Effector memory CD4-positive, alpha-beta T cell (primary cell): ENCODE data around the gene MAP4K4.

Experiments used
- DNase-seq, 3 donors: peaks; one replicate each; pipeline ENCODE4 v3.0.0-alpha.2; 2020
- H3K27ac ChIP-seq: 2 replicates; pipeline ENCODE4 v1.7.0; 2013; ENCODE audit warnings: mild to moderate bottlenecking, low read length, moderate library complexity; ENCODE audit not compliant: insufficient read depth, poor library complexity, severe bottlenecking
- H3K27me3 ChIP-seq: replicated peaks from 2 replicates; pipeline ENCODE4 v1.7.0; 2013; ENCODE audit warnings: mild to moderate bottlenecking, low read length; ENCODE audit not compliant: insufficient read depth, control insufficient read depth, poor library complexity, severe bottlenecking
- H3K36me3 ChIP-seq: 2 replicates; pipeline ENCODE4 v1.7.0; 2013; ENCODE audit warnings: mild to moderate bottlenecking, low read length, moderate library complexity; ENCODE audit not compliant: control insufficient read depth, insufficient read depth
- H3K4me1 ChIP-seq: 2 replicates; pipeline ENCODE4 v1.7.0; 2013; ENCODE audit warnings: low read length, mild to moderate bottlenecking; ENCODE audit not compliant: control insufficient read depth, insufficient read depth, poor library complexity, severe bottlenecking
- H3K4me3 ChIP-seq: 2 replicates; pipeline ENCODE4 v1.7.0; 2013; ENCODE audit warnings: low read length, low read depth, mild to moderate bottlenecking; ENCODE audit not compliant: insufficient read depth, poor library complexity, severe bottlenecking
- H3K9me3 ChIP-seq: 2 replicates; pipeline ENCODE4 v1.7.0; 2013; ENCODE audit warnings: mild to moderate bottlenecking, low read length, moderate library complexity; ENCODE audit not compliant: control insufficient read depth

MAP4K4 gene

DNA sequence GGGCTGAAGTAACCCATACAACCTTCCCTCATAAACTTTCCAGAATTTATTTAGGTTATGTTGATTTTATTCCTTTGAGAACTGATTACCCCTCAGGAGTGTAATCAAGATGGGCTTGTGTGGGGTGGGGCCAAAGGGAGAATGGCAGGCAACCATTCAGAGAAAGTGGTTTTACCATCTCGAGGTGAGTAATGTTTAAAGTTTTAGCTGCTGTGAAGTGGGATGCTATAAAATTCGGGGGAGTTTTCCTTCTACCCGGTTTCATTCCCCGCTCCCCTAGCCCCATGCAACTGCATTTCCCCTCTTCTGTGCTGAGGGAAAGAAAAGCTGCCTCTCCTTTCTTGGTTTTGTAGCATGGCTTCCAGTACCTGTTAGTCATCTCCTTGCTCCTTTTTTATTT lies 34.7 kb downstream of the MAP4K4 start:
- H3K27ac ChIP-seq, result no peak overlapping the region
- H3K4me1 ChIP-seq, result peaks cover 23% of the 10 kb centered on the region
- DNase-seq, result no peak

DNA sequence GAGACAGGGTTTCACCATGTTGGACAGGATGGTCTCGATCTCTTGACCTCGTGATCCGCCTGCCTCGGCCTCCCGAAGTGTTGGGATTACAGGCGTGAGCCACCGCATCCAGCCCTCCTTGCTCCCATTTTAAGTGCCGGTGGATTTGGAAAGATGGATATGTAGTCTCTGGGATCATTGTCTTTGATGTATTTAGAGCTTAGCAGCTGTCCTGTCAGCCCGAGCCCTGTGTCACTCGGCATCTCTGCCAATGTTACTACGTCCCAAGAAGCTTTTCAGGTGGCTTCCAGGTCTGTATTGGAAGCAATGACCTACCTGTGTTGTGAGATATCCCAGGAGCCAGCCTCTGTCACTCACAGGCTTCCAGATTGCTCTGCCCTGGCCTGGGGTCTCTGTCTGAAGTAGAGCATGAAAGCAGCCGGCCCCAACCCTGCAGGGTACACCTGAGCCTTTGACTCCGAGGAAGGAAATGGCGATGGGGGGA lies 35.3 kb downstream of the MAP4K4 start:
- no peaks in the 10 kb centered on the region for H3K36me3 ChIP-seq
- no peak overlapping the region for H3K27ac ChIP-seq
- no peak for DNase-seq
- peaks cover 23% of the 10 kb centered on the region for H3K4me1 ChIP-seq
- no peak overlapping the region for H3K4me3 ChIP-seq
- H3K9me3 ChIP-seq, result no peaks in the 10 kb centered on the region
- H3K27me3 ChIP-seq, result no peaks in the 10 kb centered on the region

More for the DNA sequence above, 34.7 kb downstream of the MAP4K4 start:
- no peaks in the 10 kb centered on the region for H3K36me3 ChIP-seq
- H3K9me3 ChIP-seq, result no peaks in the 10 kb centered on the region
- H3K27me3 ChIP-seq, result no peaks in the 10 kb centered on the region
- H3K4me3 ChIP-seq, result no peak overlapping the region

DNA sequence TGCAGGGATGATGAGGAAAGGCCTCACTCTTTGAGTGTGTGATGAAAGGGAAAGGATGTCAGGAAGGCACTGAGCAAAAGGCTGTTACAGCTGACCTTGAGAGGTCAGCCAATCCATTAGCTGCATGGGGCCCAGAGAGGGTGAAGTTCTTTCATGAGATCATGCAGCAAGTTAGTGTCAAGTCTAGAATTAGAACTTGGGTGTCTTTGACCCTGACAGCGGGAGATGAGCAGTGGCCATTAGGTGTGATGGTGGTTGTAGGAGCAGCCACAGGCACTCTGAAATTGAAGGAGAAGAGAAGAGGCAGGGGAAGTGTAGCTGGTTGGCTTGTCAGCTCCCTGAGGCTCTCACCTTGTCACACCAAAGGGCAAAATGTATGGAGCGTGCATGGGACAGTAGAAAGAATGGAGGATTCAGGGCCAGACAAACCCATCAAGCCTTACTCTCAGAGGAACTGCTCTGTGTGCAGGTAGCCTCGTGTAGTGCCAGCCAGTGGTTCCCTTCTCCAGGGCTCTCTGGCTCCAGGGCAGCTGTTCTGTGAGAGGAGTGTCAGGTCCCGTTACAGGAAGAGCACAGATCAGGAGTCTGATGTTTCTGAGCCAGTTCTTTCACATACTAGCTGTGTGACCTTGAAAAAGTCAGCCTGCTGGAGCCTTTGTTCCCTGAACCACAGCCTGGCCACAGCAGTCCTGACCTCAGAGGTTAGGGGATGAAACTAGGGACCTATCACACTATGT lies 35.9 kb downstream of the MAP4K4 start:
- no peaks in the 10 kb centered on the region for H3K9me3 ChIP-seq
- H3K4me3 ChIP-seq, result no peak overlapping the region
- no peaks in the 10 kb centered on the region for H3K27me3 ChIP-seq
- H3K27ac ChIP-seq, result no peak overlapping the region
- H3K4me1 ChIP-seq, result peaks cover 23% of the 10 kb centered on the region
- H3K36me3 ChIP-seq, result no peaks in the 10 kb centered on the region
- DNase-seq, result no peak

DNA sequence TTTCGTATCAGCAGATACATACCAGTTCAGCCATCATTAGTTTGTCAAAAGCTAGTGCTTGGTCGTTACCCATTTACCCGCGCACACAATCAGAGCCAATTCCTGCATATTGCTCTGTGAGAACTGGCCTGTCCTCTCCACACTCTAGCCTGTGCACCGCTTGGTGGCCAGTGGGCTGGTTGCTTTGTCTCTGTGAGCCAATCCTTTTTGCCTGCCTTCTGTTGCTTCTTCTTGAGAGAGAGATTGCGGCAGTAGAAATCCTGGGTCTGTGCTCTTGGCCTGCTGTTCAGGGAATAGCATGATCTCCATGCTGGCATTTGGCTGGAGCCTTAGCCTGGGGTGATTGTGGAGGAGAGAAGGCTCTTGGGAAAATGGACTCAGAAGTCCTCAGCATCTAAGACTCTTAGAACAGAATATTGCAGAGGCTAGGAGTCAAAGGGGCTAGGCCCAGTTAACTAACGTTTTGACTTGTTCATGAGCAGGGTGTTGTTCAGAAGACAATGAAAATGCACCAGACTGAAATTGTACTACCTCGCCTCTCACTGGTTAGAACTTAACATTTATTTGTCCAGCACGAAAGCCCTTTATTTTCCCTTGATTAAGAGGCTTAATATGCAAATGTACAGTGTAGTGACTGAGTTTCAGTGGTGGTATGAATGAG lies 37.1 kb downstream of the MAP4K4 start:
- no peak for DNase-seq
- H3K4me3 ChIP-seq, result no peak overlapping the region

DNA sequence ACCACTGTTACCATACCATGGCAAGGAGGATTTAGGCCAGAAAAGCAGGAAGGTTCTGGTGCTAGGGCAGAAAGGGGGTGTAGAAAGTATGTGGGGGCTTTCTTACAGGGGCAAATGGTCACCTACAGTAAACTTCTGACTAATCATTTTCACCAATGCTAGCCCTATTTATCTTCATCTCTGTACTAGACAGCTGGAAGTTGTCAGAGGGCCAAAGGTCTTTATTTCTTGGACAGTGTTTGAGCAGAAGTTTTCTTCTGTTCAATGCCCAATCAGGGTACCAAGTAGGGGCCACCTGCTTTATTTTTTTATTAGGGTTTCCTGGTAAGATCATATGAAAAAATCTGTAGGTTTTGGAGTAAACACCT lies 37.6 kb downstream of the MAP4K4 start:
- Histone ChIP-seq H3K27me3 (no peaks in the 10 kb centered on the region), H3K27ac (no peak overlapping the region), H3K9me3 (no peaks in the 10 kb centered on the region), H3K4me3 (no peak overlapping the region), H3K36me3 (no peaks in the 10 kb centered on the region), H3K4me1 (peaks cover 11% of the 10 kb centered on the region)
- no peak for DNase-seq

More for the DNA sequence above, 37.1 kb downstream of the MAP4K4 start:
- Histone ChIP-seq H3K4me1 (peaks cover 16% of the 10 kb centered on the region), H3K27ac (no peak overlapping the region), H3K27me3 (no peaks in the 10 kb centered on the region), H3K9me3 (no peaks in the 10 kb centered on the region), H3K36me3 (no peaks in the 10 kb centered on the region)

DNA sequence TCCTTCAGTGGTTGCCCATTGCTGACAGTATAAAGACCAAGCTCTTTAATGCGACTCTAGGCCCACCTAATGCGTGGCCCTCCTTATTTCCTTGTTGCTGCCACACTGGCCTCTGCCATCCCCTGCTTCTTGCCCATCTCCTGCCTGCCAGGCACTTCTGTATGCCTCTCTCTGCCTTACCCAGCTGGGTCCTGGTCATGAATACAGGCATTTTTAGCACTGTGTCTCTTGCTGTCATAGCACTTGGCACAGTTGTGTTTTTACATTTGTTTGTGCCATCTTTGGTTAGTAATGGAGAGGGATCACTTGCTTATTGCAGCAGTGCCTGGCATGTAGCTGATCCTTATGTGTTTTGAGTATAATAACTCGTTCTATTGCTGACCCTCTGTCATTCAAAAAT lies 38.7 kb downstream of the MAP4K4 start:
- H3K4me3 ChIP-seq, result no peak overlapping the region
- peaks cover 7% of the 10 kb centered on the region for H3K4me1 ChIP-seq
- H3K36me3 ChIP-seq, result no peaks in the 10 kb centered on the region
- no peak overlapping the region for H3K27ac ChIP-seq
- no peak for DNase-seq
- H3K9me3 ChIP-seq, result no peaks in the 10 kb centered on the region
- H3K27me3 ChIP-seq, result no peaks in the 10 kb centered on the region

DNA sequence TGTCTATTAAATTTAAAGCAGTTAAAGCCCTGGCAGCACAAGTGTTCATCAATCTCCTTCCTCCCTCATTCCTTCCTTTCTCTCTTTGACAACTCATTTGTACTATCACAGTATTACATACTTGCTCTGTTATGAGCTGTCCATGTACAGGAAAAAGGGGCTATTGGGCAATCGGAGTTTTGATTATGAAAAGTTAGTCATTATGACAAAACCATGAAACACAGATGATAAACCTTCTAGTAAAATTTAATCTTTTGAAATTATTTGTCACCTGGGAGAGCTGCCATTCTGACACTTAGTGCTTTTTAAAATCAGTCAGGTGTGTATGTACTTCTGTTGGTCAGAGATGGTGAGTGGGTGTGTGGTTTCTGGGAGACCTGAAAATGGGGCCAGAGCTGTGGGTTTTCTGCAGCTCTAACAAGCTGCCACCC lies 39.4 kb downstream of the MAP4K4 start:
- no peaks in the 10 kb centered on the region for H3K36me3 ChIP-seq
- no peak for DNase-seq
- no peaks in the 10 kb centered on the region for H3K27me3 ChIP-seq
- H3K4me3 ChIP-seq, result no peak overlapping the region
- H3K4me1 ChIP-seq, result peaks cover 12% of the 10 kb centered on the region
- H3K27ac ChIP-seq, result no peak overlapping the region
- no peaks in the 10 kb centered on the region for H3K9me3 ChIP-seq

DNA sequence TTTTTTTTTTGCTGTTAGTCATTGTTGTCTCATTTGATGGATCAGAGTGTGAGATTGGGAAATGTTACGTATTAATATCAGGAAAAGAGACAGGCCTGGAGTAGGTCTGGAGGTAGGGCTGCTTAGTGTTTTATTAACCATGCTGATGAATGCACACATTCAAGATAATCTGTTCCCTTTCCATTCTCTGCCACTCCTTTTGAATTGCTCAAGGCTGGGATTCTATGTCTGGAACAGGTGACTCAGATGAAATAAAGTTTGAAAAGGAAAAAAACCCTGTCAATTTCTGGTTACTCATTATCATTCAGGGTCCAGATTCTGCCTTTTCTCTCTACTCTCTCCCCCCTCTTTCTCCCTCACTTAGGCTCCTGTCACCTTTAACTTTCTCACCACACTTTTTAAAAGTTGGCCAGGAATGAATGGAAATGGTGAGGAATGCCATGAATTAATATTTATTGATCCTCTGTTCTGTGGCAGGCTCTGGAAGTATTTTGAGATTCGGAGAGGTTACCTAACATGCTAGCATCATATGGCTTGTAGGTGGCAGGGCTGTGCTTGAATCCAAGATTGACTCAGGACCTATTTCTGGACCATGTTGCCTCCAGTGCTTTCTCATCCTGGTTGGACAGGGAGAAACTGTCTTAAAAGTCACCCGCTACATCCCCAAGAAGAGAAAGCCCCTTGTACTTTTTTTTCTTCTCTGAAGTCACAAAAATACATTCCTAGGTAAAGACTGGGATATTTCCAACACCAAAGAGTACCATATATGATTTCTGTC lies 40.2 kb downstream of the MAP4K4 start:
- Histone ChIP-seq H3K36me3 (no peaks in the 10 kb centered on the region), H3K4me1 (peaks cover 20% of the 10 kb centered on the region), H3K27ac (no peak overlapping the region), H3K9me3 (no peaks in the 10 kb centered on the region), H3K27me3 (no peaks in the 10 kb centered on the region), H3K4me3 (no peak overlapping the region)
- DNase-seq, result no peak

DNA sequence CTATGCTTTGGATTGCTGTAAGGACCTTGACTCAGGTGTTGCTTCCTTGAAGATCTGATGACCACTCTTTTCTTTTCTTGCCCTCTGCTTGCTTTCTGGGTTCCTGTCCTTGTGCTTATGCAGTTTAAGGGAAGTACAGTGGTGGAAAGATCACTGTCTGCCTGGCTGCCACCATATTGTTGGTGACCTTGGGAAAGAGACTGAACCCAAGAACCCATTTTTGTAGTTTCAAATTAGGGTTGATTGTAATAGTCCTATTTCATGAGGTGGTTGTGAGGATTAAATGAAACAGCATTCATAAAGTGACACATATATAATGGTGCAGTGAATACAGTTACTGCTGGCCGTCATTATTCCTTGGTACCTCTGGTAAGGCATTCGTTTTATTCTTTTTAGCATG lies 41.1 kb downstream of the MAP4K4 start:
- H3K27me3 ChIP-seq, result no peaks in the 10 kb centered on the region
- H3K4me3 ChIP-seq, result no peak overlapping the region
- no peak overlapping the region for H3K27ac ChIP-seq
- DNase-seq, result no peak
- no peaks in the 10 kb centered on the region for H3K9me3 ChIP-seq
- no peaks in the 10 kb centered on the region for H3K36me3 ChIP-seq
- H3K4me1 ChIP-seq, result peaks cover 21% of the 10 kb centered on the region

DNA sequence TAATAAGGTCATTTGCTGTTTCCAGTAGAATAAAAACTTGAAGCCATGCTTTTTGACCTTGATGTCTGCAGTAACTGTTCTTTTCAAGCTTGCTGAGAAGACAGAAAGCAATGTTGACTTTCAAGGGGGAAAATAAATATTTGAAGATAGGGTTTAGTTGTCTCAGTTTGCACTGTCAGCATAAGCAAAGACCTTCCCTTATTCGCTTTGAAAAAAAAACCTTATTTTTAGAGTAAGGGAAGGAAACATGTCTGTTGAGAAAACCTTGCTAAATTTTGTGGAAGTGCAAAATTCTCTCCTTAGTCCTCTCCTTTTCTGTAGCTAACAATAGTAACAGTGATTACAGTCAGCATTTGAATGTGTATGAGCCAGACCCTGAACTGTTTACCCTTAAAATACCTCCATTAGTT lies 43.1 kb downstream of the MAP4K4 start:
- Histone ChIP-seq H3K27ac (no peak overlapping the region), H3K4me1 (peaks cover 24% of the 10 kb centered on the region), H3K27me3 (no peaks in the 10 kb centered on the region), H3K9me3 (no peaks in the 10 kb centered on the region), H3K4me3 (no peak overlapping the region), H3K36me3 (no peaks in the 10 kb centered on the region)
- DNase-seq, result no peak
